ENCODE results near the gene CCDC141. TPM values are rescaled to one million over a fixed set of nuclear protein-coding genes. Genes with fewer than 3 reads are reported as not detected.

The CCDC141 gene
- total RNA-seq, 2 experiments from 2014 or later, result 2.6 to 4.3 TPM

DNA sequence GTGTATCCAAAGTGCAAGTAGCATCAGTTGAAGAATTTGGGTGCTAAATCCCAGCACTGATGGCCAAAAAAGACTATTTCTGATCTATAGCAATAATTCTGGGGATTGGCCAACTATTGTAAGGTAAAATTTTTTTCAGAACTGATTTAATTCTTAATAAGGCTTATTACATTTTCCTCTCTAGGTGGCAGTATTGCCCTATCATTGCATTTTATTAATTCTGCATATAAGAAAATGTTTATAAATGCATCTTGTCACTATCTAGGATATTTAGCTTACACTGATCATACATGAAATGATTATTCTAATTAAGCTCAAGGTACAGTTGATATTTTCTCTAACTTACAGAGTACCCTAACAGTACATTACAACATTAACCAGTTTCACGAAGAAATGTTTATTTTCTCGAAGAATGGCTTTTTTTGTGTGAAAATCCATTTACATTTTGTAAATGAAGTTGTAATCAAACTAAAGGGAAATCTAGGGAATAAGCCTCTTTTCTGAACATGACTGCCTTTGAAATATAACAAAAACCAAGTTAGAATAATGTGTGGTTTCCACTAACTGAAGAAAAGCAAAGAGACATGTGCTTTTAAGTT, 253.8 kb downstream of the CCDC141 start:
- Mint-ChIP-seq H3K36me3 (ENCODE audit: low read depth) (peaks cover 15% of the 10 kb centered on the region), H3K4me1 (no peaks in the 10 kb centered on the region), H3K4me3 (no peak overlapping the region), H3K27ac (no peak overlapping the region), H3K9me3 (ENCODE audit: low read depth) (peaks cover 2% of the 10 kb centered on the region), H3K27me3 (no peaks in the 10 kb centered on the region)
- no peak for DNase-seq
- intact Hi-C loops (cut with DNase I, micrococcal nuclease), result loop anchor here (1.0 to 10.0 kb wide), 6 partner anchors 118 to 955 kb away; no protein-coding TSS in a partner anchor
- ChIA-PET POLR2A (no interaction called here), CTCF (interaction anchor here (0.7 to 2.5 kb wide), 10 partner anchors 16 to 224 kb away, joined by 3 to 9 read pairs (median 4); no protein-coding TSS in a partner anchor)
- ATAC-seq, result no peak

DNA sequence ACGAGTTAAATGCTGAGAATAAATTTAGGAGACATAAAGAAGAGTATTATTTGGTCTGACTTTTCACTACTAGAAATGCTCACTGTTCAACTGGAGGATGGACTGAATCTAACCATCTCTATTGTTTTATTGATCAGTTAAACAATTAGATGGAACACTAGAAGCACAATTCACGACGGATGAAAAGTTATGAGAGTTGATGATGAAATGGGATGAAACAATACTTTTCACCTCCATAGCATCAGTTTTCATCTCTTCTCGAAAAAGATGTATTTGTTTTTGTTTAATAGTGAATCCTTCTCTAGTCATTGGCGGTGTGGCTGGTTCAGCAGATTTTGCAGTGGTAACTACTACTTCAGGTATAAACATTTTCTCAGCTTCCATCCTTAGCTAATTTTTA, 262.0 kb downstream of the CCDC141 start:
- Mint-ChIP-seq H3K27me3 (no peaks in the 10 kb centered on the region), H3K4me3 (no peak overlapping the region), H3K9me3 (ENCODE audit: low read depth) (no peaks in the 10 kb centered on the region), H3K4me1 (peaks cover 5% of the 10 kb centered on the region), H3K27ac (no peak overlapping the region), H3K36me3 (ENCODE audit: low read depth) (peaks cover 2% of the 10 kb centered on the region)
- ChIA-PET CTCF (interaction anchor here (0.6 to 2.3 kb wide), 2 partner anchors 26 to 90 kb away, joined by 4 to 5 read pairs; no protein-coding TSS in a partner anchor), POLR2A (no interaction called here)
- ATAC-seq, result no peak
- DNase-seq, result no peak
- intact Hi-C loops (cut with DNase I, micrococcal nuclease), result no loop called here

DNA sequence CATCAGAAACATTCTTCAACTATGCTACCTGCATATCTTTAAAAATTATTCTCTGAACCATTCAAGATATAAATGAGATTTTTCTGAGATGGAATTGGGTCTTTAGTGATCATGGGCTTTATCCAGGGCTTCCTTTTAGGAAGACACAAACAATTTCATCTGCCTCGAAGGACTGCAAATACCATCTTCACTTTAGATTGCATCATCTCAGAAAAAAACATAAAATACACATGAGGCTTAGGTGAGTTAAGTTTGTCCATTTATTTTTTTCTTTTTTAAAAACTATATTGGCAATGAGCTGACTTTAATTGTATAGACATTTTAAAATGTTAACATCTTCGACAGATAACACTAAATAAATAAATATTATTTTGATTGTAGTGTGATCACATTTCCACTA, 262.8 kb downstream of the CCDC141 start:
- no peaks in the 10 kb centered on the region for H3K9me3 Mint-ChIP-seq (ENCODE audit: low read depth)
- ChIA-PET POLR2A (no interaction called here), CTCF (interaction anchor here (1.0 kb wide), 1 partner anchor 342 kb away, joined by 3 read pairs; no protein-coding TSS in a partner anchor)
- peaks cover 5% of the 10 kb centered on the region for H3K4me1 Mint-ChIP-seq
- no peaks in the 10 kb centered on the region for H3K36me3 Mint-ChIP-seq (ENCODE audit: low read depth)
- intact Hi-C loops (cut with DNase I, micrococcal nuclease), result no loop called here
- no peak overlapping the region for H3K4me3 Mint-ChIP-seq
- no peak overlapping the region for H3K27ac Mint-ChIP-seq
- DNase-seq (no peak), ATAC-seq (no peak)
- no peaks in the 10 kb centered on the region for H3K27me3 Mint-ChIP-seq

DNA sequence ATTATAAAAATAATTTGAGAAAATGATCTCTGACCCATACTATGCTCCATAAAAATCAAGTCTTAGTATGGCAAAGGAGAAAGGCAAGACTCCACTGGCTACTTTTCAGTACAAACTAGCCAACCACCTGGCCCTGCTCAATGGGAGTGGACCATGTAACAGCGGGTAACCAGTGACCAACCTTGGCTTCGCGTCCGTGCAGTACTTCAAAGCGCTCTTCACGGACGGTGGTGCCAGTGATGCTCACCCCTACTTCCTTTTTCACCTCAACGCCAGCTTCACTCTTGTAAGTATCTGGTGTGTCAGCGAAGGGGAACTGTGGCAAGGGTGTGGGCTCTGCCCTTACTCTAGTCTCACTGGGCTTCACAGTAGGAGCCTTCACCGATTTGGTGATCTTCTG, 266.0 kb downstream of the CCDC141 start:
- Mint-ChIP-seq H3K36me3 (ENCODE audit: low read depth) (peaks cover 2% of the 10 kb centered on the region), H3K4me3 (no peak overlapping the region), H3K27ac (no peak overlapping the region), H3K27me3 (no peaks in the 10 kb centered on the region), H3K9me3 (ENCODE audit: low read depth) (no peaks in the 10 kb centered on the region), H3K4me1 (no peaks in the 10 kb centered on the region)
- DNase-seq (no peak), ATAC-seq (no peak)
- CTCF ChIA-PET, result interaction anchor here (1.1 to 2.0 kb wide), 2 partner anchors 12 to 17 kb away, joined by 3 to 4 read pairs; no protein-coding TSS in a partner anchor
- intact Hi-C loops (cut with DNase I, micrococcal nuclease), result no loop called here
- POLR2A ChIA-PET, result no interaction called here

DNA sequence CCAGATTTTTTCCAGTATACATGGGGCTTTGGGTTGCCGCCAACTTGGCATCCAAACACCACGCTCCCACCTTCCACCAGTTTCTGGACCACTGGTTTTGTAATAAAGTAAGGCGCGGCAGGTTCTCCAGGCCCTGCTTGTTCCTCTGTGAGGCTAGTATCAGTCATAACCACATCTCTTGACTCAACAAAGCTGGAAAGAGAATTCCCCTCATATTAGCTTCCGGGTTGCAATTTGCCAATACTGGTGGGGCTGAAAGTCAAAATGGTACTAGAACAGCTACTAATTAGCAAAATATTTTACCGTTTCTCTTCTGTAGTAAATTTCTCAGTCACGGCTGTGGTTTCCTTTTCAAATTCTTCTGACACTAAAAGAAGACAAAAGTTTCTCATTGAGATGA, 267.7 kb downstream of the CCDC141 start:
- ChIA-PET CTCF (interaction anchor here (0.6 to 2.2 kb wide), 2 partner anchors 15 to 16 kb away, joined by 3 to 6 read pairs; no protein-coding TSS in a partner anchor), POLR2A (no interaction called here)
- ATAC-seq (no peak), DNase-seq (no peak)
- intact Hi-C loops (cut with DNase I, micrococcal nuclease), result no loop called here
- H3K27me3 Mint-ChIP-seq, result no peaks in the 10 kb centered on the region
- H3K4me1 Mint-ChIP-seq, result no peaks in the 10 kb centered on the region
- no peaks in the 10 kb centered on the region for H3K9me3 Mint-ChIP-seq (ENCODE audit: low read depth)
- peaks cover 6% of the 10 kb centered on the region for H3K36me3 Mint-ChIP-seq (ENCODE audit: low read depth)
- H3K27ac Mint-ChIP-seq, result no peak overlapping the region
- no peak overlapping the region for H3K4me3 Mint-ChIP-seq

Other genes with a start within 250 kb of the CCDC141 start
- gene TTN, start 242.7 kb downstream of the CCDC141 start, total RNA-seq, result 1 to 10 TPM; 1.6 to 3.1 TPM
- gene SESTD1, start 214.7 kb upstream of the CCDC141 start, total RNA-seq, result 1 to 10 TPM; 9.4 to 9.6 TPM